ENCODE results near the gene PLEKHA6. TPM values are rescaled to one million over a fixed set of nuclear protein-coding genes. Genes with fewer than 3 reads are reported as not detected.

The PLEKHA6 gene
- total RNA-seq, 4 donors from 2014 or later, result 4.3 to 13.2 (median 7.7) TPM

GRCh38 chr1:204318324-204318723 lies 41.4 kb downstream of the PLEKHA6 start:
- Histone ChIP-seq H3K9me3 (no peaks in the 10 kb centered on the region), H3K27me3 (no peaks in the 10 kb centered on the region), H3K27ac (no peak overlapping the region), H3K4me1 (peaks cover 0 to 12% of the 10 kb centered on the region in 2 donors), H3K4me3 (no peak overlapping the region), H3K36me3 (no peaks in the 10 kb centered on the region)
- intact Hi-C loops (cut with DNase I; ENCODE audit: low total_unique reads), result no loop called here
- ATAC-seq (no peak), DNase-seq (no peak)
- TF ChIP-seq CTCF (IDR thresholded peaks at IDR 0.05 in 4 of 5, conservative IDR thresholded peaks at IDR 0.05 in 1 of 5), result no peak
- TF ChIP-seq POLR2A (IDR thresholded peaks at IDR 0.05), result no peak
- in situ Hi-C loops (cut with MboI; ENCODE audit: low sequenced_read_pairs in 4 of 4), result no loop called here

- Histone ChIP-seq H3K9me3 (no peaks in the 10 kb centered on the region), H3K4me1 (peaks cover 0 to 12% of the 10 kb centered on the region in 2 donors), H3K4me3 (no peak overlapping the region), H3K36me3 (no peaks in the 10 kb centered on the region), H3K27ac (peak overlapping the region in 1 of 4 donors; percentile 1), H3K27me3 (no peaks in the 10 kb centered on the region)
- TF ChIP-seq POLR2A (IDR thresholded peaks at IDR 0.05) (no peak), CTCF (IDR thresholded peaks at IDR 0.05 in 4 of 5, conservative IDR thresholded peaks at IDR 0.05 in 1 of 5) (no peak)
- intact Hi-C loops (cut with DNase I; ENCODE audit: low total_unique reads), result no loop called here
- no peak for DNase-seq
- no peak for ATAC-seq
- in situ Hi-C loops (cut with MboI; ENCODE audit: low sequenced_read_pairs in 4 of 4), result no loop called here
These were observed 42.6 kb downstream of the PLEKHA6 start for GRCh38 chr1:204317170-204317569.

GRCh38 chr1:204316164-204316563 lies 43.6 kb downstream of the PLEKHA6 start:
- Histone ChIP-seq H3K4me1 (peaks cover 0 to 12% of the 10 kb centered on the region in 2 donors), H3K27me3 (no peaks in the 10 kb centered on the region), H3K4me3 (no peak overlapping the region), H3K36me3 (no peaks in the 10 kb centered on the region), H3K9me3 (no peaks in the 10 kb centered on the region), H3K27ac (no peak overlapping the region)
- in situ Hi-C loops (cut with MboI; ENCODE audit: low sequenced_read_pairs in 4 of 4) (no loop called here), intact Hi-C loops (cut with DNase I; ENCODE audit: low total_unique reads) (no loop called here)
- peak in 1 of 2 donors; percentile 22 for DNase-seq
- peak; percentile 49 to 54 for ATAC-seq
- TF ChIP-seq CTCF (IDR thresholded peaks at IDR 0.05 in 4 of 5, conservative IDR thresholded peaks at IDR 0.05 in 1 of 5) (no peak), POLR2A (IDR thresholded peaks at IDR 0.05) (no peak)

- H3K4me3 ChIP-seq, result no peak overlapping the region
- ATAC-seq (no peak), DNase-seq (no peak)
- peaks cover 0 to 12% of the 10 kb centered on the region in 2 donors for H3K4me1 ChIP-seq
- no peak for TF ChIP-seq POLR2A (IDR thresholded peaks at IDR 0.05)
- TF ChIP-seq CTCF (IDR thresholded peaks at IDR 0.05 in 4 of 5, conservative IDR thresholded peaks at IDR 0.05 in 1 of 5), result no peak
- no peaks in the 10 kb centered on the region for H3K27me3 ChIP-seq
- no peak overlapping the region for H3K27ac ChIP-seq
- H3K36me3 ChIP-seq, result no peaks in the 10 kb centered on the region
- intact Hi-C loops (cut with DNase I; ENCODE audit: low total_unique reads), result no loop called here
- no peaks in the 10 kb centered on the region for H3K9me3 ChIP-seq
- in situ Hi-C loops (cut with MboI; ENCODE audit: low sequenced_read_pairs in 4 of 4), result no loop called here
These were observed 44.7 kb downstream of the PLEKHA6 start for GRCh38 chr1:204314893-204315658.
